LNCaP clone FGC (cell line): ENCODE results near the gene PMPCB.

Experiments
- DNase-seq: peaks from one replicate; pipeline ENCODE4 v3.0.0-alpha.2; 2011; ENCODE audit warnings: low read depth
- H3K4me3 ChIP-seq: 2 replicates; pipeline ENCODE4 v1.5.1; 2011; ENCODE audit warnings: mild to moderate bottlenecking, low read depth, low read length, control low read depth
- CTCF ChIP-seq: IDR thresholded peaks from 2 replicates; pipeline ENCODE4 v1.5.1; 2012; ENCODE audit warnings: mild to moderate bottlenecking; ENCODE audit not compliant: control insufficient read depth, insufficient read depth; ENCODE audit errors: extremely low read depth

The PMPCB gene

GRCh38 chr7:103317009-103317408 is 19.8 kb downstream of the PMPCB start:
- no peak for DNase-seq
- no peak for TF ChIP-seq CTCF
- no peak overlapping the region for H3K4me3 ChIP-seq

- H3K4me3 ChIP-seq, result no peak overlapping the region
- no peak for TF ChIP-seq CTCF
- DNase-seq, result no peak
Measured at GRCh38 chr7:103325744-103326143, 28.5 kb downstream of the PMPCB start.

GRCh38 chr7:103336761-103337160 is 39.5 kb downstream of the PMPCB start:
- TF ChIP-seq CTCF, result no peak
- H3K4me3 ChIP-seq, result no peak overlapping the region
- no peak for DNase-seq

- TF ChIP-seq CTCF, result no peak
- no peak overlapping the region for H3K4me3 ChIP-seq
- DNase-seq, result no peak
Measured at GRCh38 chr7:103338864-103339263, 41.6 kb downstream of the PMPCB start.

GRCh38 chr7:103341466-103341865 is 44.2 kb downstream of the PMPCB start:
- no peak overlapping the region for H3K4me3 ChIP-seq
- TF ChIP-seq CTCF, result no peak

GRCh38 chr7:103343332-103343731 is 46.1 kb downstream of the PMPCB start:
- no peak for TF ChIP-seq CTCF
- DNase-seq, result no peak
- peak overlapping the region; percentile 69 for H3K4me3 ChIP-seq

More at GRCh38 chr7:103341466-103341865, 44.2 kb downstream of the PMPCB start:
- no peak for DNase-seq

GRCh38 chr7:103343758-103344452 is 46.7 kb downstream of the PMPCB start:
- H3K4me3 ChIP-seq, result peak overlapping the region; percentile 69
- no peak for TF ChIP-seq CTCF
- peak; percentile 21 for DNase-seq
